ENCODE results near the gene PTF1A.
A peak's percentile ranks its signal among the peaks of the same experiment; 100 is the strongest.

PTF1A gene, protein sequence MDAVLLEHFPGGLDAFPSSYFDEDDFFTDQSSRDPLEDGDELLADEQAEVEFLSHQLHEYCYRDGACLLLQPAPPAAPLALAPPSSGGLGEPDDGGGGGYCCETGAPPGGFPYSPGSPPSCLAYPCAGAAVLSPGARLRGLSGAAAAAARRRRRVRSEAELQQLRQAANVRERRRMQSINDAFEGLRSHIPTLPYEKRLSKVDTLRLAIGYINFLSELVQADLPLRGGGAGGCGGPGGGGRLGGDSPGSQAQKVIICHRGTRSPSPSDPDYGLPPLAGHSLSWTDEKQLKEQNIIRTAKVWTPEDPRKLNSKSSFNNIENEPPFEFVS

GRCh38 chr10:23191764-23192711 lies at the start of gene PTF1A:
Gene PTF1A, plus strand, starts transcription at chr10:23192312. Its CDS starts 219 bp downstream, at chr10:23192531.
- DNase-seq: no peak

GRCh38 chr10:23146258-23146657 lies 45.9 kb upstream of the PTF1A start:
- DNase-seq: no peak

DNA sequence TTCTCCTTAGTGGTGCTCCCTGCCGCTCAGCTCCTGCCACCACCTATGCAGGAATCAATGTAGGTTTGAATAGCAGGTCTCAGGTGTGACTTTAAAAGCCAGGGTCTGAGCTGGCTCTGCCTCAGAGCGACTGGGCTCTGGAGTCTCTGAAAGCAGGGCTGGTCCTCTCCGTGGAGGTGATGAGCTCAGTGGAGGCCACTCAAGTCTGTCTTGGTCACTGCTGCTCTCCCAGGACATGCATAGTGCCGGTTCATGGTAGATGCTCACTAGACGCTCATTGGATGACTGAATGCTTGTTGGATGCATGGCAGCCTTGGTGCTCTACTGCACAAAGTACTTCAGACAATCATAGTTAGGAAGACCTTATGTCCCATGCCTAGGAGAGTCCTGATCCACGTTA lies 45.1 kb upstream of the PTF1A start:
- no peak for DNase-seq

DNA sequence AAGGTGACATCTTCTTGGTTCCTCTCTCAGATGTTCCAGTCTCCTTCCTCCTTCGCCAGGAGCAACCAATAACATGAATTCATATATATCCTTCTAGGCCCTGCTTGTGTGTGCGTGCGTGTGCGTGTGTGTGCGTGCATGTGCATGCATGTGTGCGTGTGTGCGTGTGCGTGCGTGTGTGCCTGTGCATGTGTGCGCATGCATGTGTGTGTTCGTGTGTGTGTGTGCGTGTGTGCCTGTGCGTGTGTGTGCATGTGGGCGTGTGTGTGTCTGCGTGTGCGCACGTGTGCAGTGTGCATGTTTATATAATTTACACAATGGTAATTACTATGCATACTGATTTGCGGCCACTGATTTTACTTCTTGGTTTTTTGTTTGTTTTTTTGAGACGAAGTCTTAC lies 43.9 kb upstream of the PTF1A start:
- DNase-seq: no peak

DNA sequence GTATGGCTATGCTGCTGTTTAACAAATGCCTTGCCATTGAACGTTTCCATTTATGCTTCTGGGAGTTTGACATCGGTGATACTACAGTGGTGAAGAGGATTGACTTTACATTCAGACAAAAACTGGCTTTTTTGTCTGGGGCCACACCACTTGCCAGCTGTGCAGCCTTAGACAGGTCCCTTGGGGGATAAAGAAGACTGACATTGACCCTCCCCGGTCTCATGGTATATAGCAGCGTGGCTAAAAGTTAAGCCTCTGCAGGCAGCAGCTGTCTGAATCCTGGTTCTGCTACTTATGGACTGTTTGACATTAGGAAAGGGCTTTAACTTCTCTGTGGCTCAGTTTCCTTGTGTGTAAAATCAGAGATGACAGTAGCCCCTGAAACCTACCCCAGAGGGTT lies 42.0 kb upstream of the PTF1A start:
- no peak for DNase-seq

GRCh38 chr10:23150610-23151009 lies 41.5 kb upstream of the PTF1A start:
- DNase-seq: no peak

GRCh38 chr10:23151071-23151470 lies 41.0 kb upstream of the PTF1A start:
- DNase-seq: no peak

DNA sequence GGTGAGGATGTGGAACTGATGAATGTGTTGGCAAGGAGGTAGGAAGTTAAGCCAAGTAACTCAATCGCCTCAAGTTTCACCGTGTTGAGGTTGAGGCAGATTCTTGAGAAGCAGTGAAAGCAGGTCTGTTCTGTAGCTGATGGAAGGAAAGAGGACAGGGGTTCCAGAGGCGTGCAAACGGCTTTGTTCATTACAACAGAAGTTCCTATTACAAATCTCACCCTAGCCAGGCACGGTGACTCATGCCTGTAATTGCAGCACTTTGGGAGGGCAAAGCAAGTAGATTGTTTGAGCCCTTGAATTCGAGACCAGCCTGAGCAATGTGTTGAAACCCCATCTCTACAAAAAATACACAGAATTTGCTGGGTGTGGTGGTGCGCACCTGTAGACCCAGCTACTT lies 36.9 kb upstream of the PTF1A start:
- no peak for DNase-seq

DNA sequence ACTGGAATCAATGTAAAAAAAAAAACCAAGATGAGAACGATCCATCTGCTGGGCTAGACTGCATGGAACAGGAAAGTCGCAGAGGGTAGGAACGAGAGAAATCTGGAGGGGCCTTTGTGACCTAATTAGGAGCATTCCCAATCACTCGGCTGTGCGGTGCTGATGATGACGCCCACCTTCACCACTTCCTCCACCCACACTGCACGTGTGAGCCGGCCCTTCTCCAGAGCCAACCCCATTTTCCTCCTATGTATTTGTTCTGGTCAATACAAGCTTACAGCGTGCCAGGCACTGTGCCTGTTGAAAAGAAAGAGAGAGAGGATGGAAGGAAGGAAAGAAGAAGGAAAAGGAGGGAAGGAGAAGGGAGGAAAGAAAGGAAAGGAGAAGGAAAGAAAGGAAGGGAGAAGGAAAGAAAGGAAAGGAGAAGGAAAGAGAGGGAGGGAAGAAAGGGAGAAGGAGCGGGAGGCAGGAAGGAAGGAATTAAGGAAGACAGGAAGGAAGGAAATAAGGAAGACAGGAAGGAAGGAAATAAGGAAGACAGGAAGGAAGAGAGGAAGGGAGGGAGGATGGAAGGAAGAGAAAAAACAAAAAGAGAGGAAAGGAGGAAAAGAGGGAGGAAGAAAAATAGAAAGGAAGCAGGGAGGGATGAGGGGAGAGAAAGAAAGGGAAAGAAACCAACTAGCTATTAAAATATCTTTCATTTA lies 35.5 kb upstream of the PTF1A start:
- DNase-seq: no peak

DNA sequence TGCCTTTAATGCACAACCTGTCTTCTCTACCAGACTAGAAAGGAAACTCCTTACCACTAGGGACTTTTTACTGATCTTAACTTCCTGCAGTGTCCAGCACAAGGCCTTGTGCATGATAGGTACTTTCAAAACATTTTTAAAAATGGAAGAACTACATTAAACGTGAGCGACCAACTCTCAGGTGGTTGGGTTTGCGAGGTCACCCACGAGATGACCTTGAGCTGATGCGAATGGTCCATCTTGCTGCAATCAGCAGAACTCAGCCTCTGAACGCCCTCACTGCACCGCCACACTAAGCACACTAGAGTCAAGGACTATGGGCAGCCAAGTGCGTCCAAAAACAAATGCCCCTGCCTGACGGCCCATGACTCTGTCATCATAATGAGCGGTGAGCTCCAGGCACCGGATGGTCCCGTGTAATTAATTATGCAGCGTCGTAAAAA lies 34.9 kb upstream of the PTF1A start:
- DNase-seq: no peak

DNA sequence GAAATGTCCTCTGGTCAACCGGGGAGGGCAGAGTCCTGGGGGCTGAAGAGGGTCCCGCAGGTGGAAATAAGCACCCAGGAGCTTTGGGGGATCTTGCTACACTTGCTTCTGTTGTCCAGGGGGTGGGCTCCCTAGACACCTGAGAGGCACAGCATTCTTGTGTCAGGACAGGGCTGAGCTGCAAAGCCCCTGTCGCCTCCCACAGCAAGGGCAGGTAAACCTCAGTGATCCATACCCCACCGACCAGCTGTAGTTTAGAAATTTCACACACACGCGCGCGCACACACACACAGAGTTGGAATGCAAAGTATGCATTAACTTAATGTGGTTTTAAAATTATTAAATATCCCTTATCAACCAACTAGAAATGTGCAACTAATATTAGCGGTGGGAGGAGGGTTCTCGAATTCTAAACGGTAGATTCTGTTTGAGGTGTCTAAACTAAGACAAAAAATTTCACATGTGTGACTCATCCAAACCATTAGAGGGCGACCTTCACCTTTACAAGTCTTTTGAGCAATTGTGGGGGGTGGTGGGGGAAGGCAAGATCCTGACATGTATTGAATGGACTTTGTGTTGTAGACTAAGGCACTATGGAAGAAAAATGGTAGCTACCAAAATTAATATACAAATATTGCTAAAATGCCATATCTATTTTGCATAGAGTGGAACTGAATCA lies 34.3 kb upstream of the PTF1A start:
- no peak for DNase-seq

DNA sequence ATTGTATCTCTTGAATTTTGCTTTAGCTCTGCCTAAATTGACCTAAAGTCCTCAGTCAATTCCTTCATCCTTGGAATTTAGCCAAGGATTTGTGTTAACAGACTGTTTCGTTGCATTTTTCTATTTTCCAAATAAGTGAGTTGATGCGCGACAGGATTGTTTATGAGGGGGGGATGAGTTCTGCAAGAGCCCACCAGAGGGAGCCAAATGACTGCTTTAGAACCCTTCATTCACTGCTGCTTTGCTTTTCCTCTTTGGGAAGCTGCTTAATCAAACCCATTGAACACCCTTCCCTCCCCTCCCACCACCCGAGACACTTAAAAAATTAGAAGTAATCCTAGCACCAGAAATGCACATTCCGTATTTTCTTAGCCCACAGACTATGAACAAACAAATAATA lies 33.7 kb upstream of the PTF1A start:
- DNase-seq: peak; percentile 29

GRCh38 chr10:23171232-23171876 lies 20.8 kb upstream of the PTF1A start:
- DNase-seq: no peak

DNA sequence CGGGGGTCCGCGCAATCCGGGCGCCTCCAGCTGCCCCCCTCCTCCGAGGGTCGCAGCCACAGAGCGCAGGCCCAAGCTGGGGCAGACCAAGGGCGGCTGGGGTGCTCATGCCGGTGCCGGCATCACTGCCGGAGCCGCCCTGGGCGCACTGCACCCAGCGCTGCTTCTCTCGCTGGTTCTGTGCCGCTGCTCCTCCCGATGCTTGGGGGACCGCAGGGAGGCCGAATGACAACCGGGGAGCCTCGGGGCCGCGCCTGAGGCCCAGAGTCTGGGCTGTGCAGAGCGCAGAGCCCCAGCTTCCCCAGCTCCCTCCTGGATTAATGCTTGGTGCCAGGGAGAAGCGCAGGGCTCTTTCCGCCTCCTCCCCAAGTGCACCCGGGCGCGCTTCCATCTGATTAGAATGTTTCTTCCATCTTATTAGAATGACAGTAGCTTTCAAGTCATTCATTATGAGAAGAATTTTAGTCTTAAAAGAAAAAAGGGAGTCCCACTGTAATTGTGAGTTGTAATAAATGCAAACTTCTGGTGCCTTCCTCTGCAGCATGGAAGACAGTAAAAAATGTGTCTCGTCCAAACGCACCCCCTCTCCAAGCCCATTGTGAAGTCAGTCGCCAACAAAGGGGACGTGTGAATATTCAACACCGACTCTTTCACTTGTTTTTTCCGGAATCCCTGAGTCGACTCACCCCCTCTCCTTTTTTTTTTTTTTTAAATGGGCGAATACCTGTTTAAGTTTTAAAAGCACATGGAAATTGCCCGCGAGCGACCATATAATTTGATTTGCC lies 19.5 kb upstream of the PTF1A start:
- DNase-seq: no peak

DNA sequence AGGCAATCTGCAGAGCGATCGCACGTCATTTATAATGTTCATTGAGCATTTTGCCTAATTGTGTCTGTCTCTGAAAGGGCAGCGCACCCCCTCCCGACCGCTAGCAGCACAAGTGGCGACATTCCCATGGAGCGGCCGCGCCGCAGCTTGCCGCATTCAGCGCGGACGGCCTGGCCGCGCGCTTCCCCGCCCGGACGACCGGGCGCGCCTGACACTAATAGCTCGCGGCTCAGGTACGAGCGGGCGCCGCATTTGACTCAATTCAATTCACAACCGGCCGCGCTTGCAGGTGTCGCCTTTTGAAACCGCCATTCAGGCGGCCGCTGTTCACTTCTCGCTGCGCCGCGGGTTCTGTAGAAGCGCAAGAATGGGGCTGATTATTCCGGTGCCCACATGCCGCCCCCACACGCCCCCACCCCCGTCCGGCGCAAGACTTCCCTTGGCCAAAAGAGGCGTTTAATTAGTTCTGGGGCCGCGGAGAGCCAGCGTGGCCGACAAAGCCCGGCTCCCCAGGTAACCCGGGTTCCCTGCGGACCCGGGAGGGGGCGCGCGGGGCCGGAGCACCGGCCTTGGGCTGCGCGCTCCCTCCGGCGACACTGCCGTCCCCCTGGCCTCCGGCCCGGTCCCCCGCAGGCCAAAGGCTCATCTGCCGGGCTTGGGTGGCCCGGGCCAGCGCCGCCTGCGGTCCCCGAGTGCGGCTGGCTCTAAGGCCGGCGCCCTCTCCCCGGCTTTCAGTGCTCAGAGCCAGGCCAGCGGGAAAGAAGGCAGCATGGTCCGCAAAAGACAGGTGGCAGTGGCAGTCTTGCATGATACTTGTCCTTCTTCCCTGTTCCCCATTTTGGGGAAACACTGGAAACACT lies 18.7 kb upstream of the PTF1A start:
- DNase-seq: no peak

- DNase-seq: no peak
These were observed 17.8 kb upstream of the PTF1A start for GRCh38 chr10:23174074-23174976.

DNA sequence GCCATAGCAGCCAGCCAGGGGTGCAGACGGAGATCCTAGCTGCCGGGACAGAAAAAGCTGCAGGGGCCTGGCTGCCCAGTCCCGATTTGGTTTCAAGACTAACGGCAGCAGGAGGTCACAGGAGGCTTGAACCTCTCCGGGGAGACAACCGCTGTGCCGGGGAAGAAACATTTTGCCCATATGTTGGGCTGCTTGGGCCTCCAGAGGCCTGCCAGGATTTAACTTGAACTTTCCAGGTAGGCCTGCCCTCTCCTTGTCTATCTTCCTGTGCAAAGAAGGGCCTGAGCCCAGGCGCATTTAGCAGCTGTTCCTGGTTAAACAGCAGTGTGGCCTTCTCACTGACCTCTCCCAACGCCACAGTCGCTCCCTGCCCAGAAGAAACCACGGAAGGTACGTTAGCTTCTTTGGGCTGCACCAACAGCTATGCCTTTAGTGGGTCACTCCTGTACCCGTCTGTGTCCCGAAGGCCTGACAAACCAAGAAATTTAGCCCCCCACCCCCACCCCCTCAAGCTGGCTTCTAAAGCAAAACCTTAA lies 17.1 kb upstream of the PTF1A start:
- DNase-seq: no peak

GRCh38 chr10:23186178-23186577 lies 5.9 kb upstream of the PTF1A start:
- no peak for DNase-seq

DNA sequence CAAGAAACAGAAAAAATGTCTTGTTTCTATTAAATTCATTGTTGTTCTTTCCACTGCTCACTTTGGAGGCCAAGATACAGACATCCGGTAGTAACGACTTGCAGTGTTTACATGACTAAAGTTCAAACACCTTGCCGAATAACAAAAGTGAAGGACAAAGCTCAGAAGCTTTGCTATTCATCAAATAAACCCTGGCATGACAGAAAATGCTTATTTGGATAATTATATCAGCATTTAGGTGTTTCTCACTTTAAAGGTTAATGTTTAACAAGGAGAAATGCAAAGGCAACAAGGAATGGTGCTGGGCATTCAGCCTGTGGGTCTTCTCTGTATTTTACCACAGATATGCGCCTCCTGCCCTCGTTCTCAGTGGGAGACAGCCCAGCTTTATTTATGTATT lies 5.4 kb upstream of the PTF1A start:
- no peak for DNase-seq
